ENCODE results near the gene ORM2. TPM values are rescaled to one million over a fixed set of nuclear protein-coding genes. Genes with fewer than 3 reads are reported as not detected.

Gene ORM2
- total RNA-seq, 1 experiment from 2014 or later: not detected

GRCh38 chr9:114370251-114370967, 40.7 kb downstream of the ORM2 start:
- DNase-seq (ENCODE audit: low read depth): no peak

GRCh38 chr9:114370968-114371320, 41.3 kb downstream of the ORM2 start:
- DNase-seq (ENCODE audit: low read depth): no peak

GRCh38 chr9:114371343-114371944, 41.8 kb downstream of the ORM2 start:
- DNase-seq (ENCODE audit: low read depth): no peak

- peak; percentile 87 for DNase-seq (ENCODE audit: low read depth)
These were observed 42.6 kb downstream of the ORM2 start for GRCh38 chr9:114371973-114372917.

- DNase-seq (ENCODE audit: low read depth): no peak
These were observed 43.3 kb downstream of the ORM2 start for GRCh38 chr9:114372921-114373448.

GRCh38 chr9:114373960-114374730, 44.5 kb downstream of the ORM2 start:
- DNase-seq (ENCODE audit: low read depth): no peak

- DNase-seq (ENCODE audit: low read depth): no peak
These were observed 45.3 kb downstream of the ORM2 start for GRCh38 chr9:114374936-114375335.

- DNase-seq (ENCODE audit: low read depth): no peak
These were observed 45.9 kb downstream of the ORM2 start for GRCh38 chr9:114375386-114376175.

- DNase-seq (ENCODE audit: low read depth): no peak
These were observed 47.1 kb downstream of the ORM2 start for GRCh38 chr9:114376586-114377445.

- DNase-seq (ENCODE audit: low read depth): no peak
These were observed 48.3 kb downstream of the ORM2 start for GRCh38 chr9:114378016-114378415.

GRCh38 chr9:114378883-114379282, 49.2 kb downstream of the ORM2 start:
- DNase-seq (ENCODE audit: low read depth): no peak

Other genes with a start within 250 kb of the ORM2 start
- gene KIF12, start 230.6 kb upstream of the ORM2 start, total RNA-seq (2014; rRNA removed; shearing (Covaris generic)): 0.36 TPM in 1 of 2 replicates, not detected in the other
- 2.8 and 4.7 TPM in 2 replicates for gene COL27A1, start 174.3 kb upstream of the ORM2 start, total RNA-seq (2014; rRNA removed; shearing (Covaris generic))
- not detected in 2 replicates for gene ORM1, start 6.8 kb upstream of the ORM2 start, total RNA-seq (2014; rRNA removed; shearing (Covaris generic))
- gene AKNA, start 58.1 kb downstream of the ORM2 start, total RNA-seq (2014; rRNA removed; shearing (Covaris generic)): 2.9 and 4.2 TPM in 2 replicates
- 1.4 and 1.7 TPM in 2 replicates for gene WHRN, start 175.6 kb downstream of the ORM2 start, total RNA-seq (2014; rRNA removed; shearing (Covaris generic))

Data from RPMI7951 (cell line).